GM12878 (cell line): ENCODE data around the gene ITGA3. TPM values are rescaled to one million over a fixed set of nuclear protein-coding genes. Genes with fewer than 3 reads are reported as not detected.

Experiments
- ATAC-seq: fragments of 200-7000 bp; cut with Tn5 transposase; 3 replicates; pipeline ENCODE4 v1.9.1; 2020; ENCODE audit warnings: mild to moderate bottlenecking, moderate library complexity
- BruUV-seq: library from RNA; stranded (reverse); fragments of 400-500 nt; replicated peaks from 2 replicates; lab custom pipeline; 2021; lab: Mats Ljungman, UMichigan
- CTCF ChIA-PET: fragments of 300-600 bp; sonication (Branson Sonifier 250); formaldehyde crosslinking; extraction: SDS; loops from one replicate; lab custom pipeline; 2021; ENCODE audit warnings: inconsistent platforms; lab: Yijun Ruan, JAX
- POLR2A ChIA-PET: fragments of 350-600 bp; formaldehyde crosslinking; extraction: SDS; loops from one replicate; lab custom pipeline; 2021; ENCODE audit warnings: inconsistent platforms; lab: Charles Lee
- RAD21 ChIA-PET: fragments of 300-600 bp; sonication (Branson Sonifier 250); formaldehyde crosslinking; loops from one replicate; lab custom pipeline; 2023; ENCODE audit warnings: antibody characterized with exemption; ENCODE audit not compliant: unreplicated experiment; lab: Charles Lee
- SMC1A ChIA-PET: fragments of 300-600 bp; sonication (Branson Sonifier 250); formaldehyde crosslinking; loops from one replicate; lab custom pipeline; 2023; ENCODE audit not compliant: unreplicated experiment, uncharacterized antibody; lab: Charles Lee
- DNase-seq: peaks from one replicate; pipeline ENCODE4 v3.0.0-alpha.2; 2011; ENCODE audit warnings: low read depth, low spot score
- FAIRE-seq: peaks from 3 replicates; lab custom pipeline; 2011; peaks lifted over from hg19 to GRCh38; lab: Jason Lieb, UNC
- H2AFZ ChIP-seq: 2 replicates; pipeline ENCODE4 v1.6.0; 2011; ENCODE audit warnings: low read depth, low read length, control low read depth; ENCODE audit not compliant: control insufficient read depth
- H3K27ac ChIP-seq: 2 replicates; pipeline ENCODE4 v1.5.1; 2011; ENCODE audit warnings: control low read depth; ENCODE audit not compliant: control insufficient read depth, insufficient read depth
- H3K27me3 ChIP-seq, 2 experiments: replicated peaks in 1 of 2; 2 replicates each; pipeline versions ENCODE4 v1.6.0 to v1.6.1; 2011; ENCODE audit warnings: low read length in 1 of 2; ENCODE audit not compliant: control insufficient read depth in 2 of 2, insufficient read depth in 2 of 2
- H3K36me3 ChIP-seq, 2 experiments: 2 replicates each; pipeline ENCODE4 v1.5.1; 2011; ENCODE audit warnings: low read length in 1 of 2; ENCODE audit not compliant: control insufficient read depth in 2 of 2, insufficient read depth in 2 of 2
- H3K4me1 ChIP-seq: 2 replicates; pipeline ENCODE4 v1.6.1; 2011; ENCODE audit warnings: mild to moderate bottlenecking, low read length, moderate library complexity, mixed read lengths; ENCODE audit not compliant: control insufficient read depth, insufficient read depth
- H3K4me2 ChIP-seq: 2 replicates; pipeline ENCODE4 v1.6.0; 2011; ENCODE audit warnings: control low read depth; ENCODE audit not compliant: control insufficient read depth, insufficient read depth
- H3K4me3 ChIP-seq: fragments of 200-600 bp; sonication (generic); 2 replicates; pipeline ENCODE4 v1.5.1; 2016
- H3K79me2 ChIP-seq: 2 replicates; pipeline ENCODE4 v1.6.0; 2011; ENCODE audit warnings: low read length; ENCODE audit not compliant: control insufficient read depth, insufficient read depth
- H3K9ac ChIP-seq: 2 replicates; pipeline ENCODE4 v1.8.0; 2011; ENCODE audit warnings: low read length, control low read depth, mixed read lengths; ENCODE audit not compliant: control insufficient read depth, insufficient read depth
- H3K9me3 ChIP-seq: replicated peaks from 3 replicates; pipeline ENCODE4 v1.5.1; 2011; ENCODE audit warnings: mild to moderate bottlenecking, low read length; ENCODE audit not compliant: control insufficient read depth, insufficient read depth
- H4K20me1 ChIP-seq: 2 replicates; pipeline ENCODE4 v1.6.0; 2011; ENCODE audit not compliant: control insufficient read depth, insufficient read depth
- EP300 ChIP-seq, 2 experiments: fragments of 150-350 bp in 1 of 2; IDR thresholded peaks; 2 replicates each; pipeline ENCODE4 v1.6.1; 2011 to 2012; ENCODE audit warnings: low read depth in 2 of 2, low read length in 2 of 2, borderline replicate concordance in 1 of 2, improper control_type of control experiment in 1 of 2, inconsistent platforms in 1 of 2; ENCODE audit not compliant: control insufficient read depth in 1 of 2
- HDGF ChIP-seq: fragments of 450-650 bp; IDR thresholded peaks from 2 replicates; pipeline ENCODE4 v1.6.1; 2016; ENCODE audit warnings: antibody characterized with exemption
- RELB ChIP-seq: fragments of 450-650 bp; IDR thresholded peaks from 2 replicates; pipeline ENCODE4 v1.6.1; 2017; ENCODE audit warnings: low read depth, mild to moderate bottlenecking, moderate library complexity
- SIN3A ChIP-seq: IDR thresholded peaks from 2 replicates; pipeline ENCODE4 v1.6.1; 2012; ENCODE audit warnings: low read depth, low read length, improper control_type of control experiment
- SMAD5 ChIP-seq: IDR thresholded peaks from 2 replicates; pipeline ENCODE4 v1.6.1; 2016; ENCODE audit warnings: antibody characterized with exemption, low read depth
- ZBTB4 ChIP-seq: fragments of 450-650 bp; formaldehyde crosslinking; IDR thresholded peaks from 2 replicates; pipeline ENCODE4 v1.4.0; 2022; ENCODE audit warnings: mild to moderate bottlenecking, moderate library complexity
- WGBS: methylation state at CpG from one replicate; pipeline ENCODE4 v1.1.6; 2016; ENCODE audit warnings: low lambda C conversion rate; ENCODE audit not compliant: insufficient replicate concordance, insufficient coverage; ENCODE audit errors: missing lambda C conversion rate; 5-methylcytosine and 5-hydroxymethylcytosine counted together
- in situ Hi-C: fragments of 300-500 bp; cut with MboI; formaldehyde crosslinking; loops from 9 replicates; pipeline ENCODE4 v1.14.3; 2018; ENCODE audit warnings: mixed read lengths
- intact Hi-C: fragments of 100-400 bp; cut with micrococcal nuclease; formaldehyde crosslinking; loops from one replicate; pipeline ENCODE4 v1.14.2; 2022; ENCODE audit not compliant: unreplicated experiment
- polyA plus RNA-seq, 11 experiments: library from polyadenylated mRNA; depleted of rRNA in 4 of 11; unstranded in 6 of 11; stranded (reverse) in 5 of 11; fragments of >200 nt; fragmentation: Nextera tagmentation in 4 of 11; fragmentation: Illumina TruSeq in 1 of 11; extraction: Ambion mirVana in 4 of 11; extraction: Trizol in 1 of 11; gene quantifications; 1 replicate in 1 of 11; 2 replicates in 10 of 11; pipeline versions ENCODE4 v1.2.1 to v1.2.3, GENCODE V29; 2011 to 2016; ENCODE audit warnings: inconsistent platforms in 2 of 11, missing spikeins in 2 of 11, low read depth in 1 of 11
- total RNA-seq, 4 experiments: library from RNA; depleted of rRNA in 3 of 4; stranded (reverse); fragments of >200 nt in 3 of 4; fragmentation: Illumina TruSeq in 1 of 4; extraction: Trizol in 1 of 4; gene quantifications; 2 replicates each; pipeline versions ENCODE4 v1.2.1 to v1.2.3, GENCODE V29; 2013 to 2021
- TF ChIP-seq, protein P1 (sequence below): fragments of 450-650 bp; IDR thresholded peaks from 2 replicates; pipeline ENCODE4 v1.6.1; 2016; ENCODE audit warnings: mild to moderate bottlenecking

The ITGA3 gene
- total and polyA plus RNA-seq, 10 of the 15 experiments (the other 5 are each of a cell fraction or from before 2014, with no cell fraction given): 0.29 to 13.4 (median 6.6) TPM

GRCh38 chr17:50066995-50067394, 11.1 kb downstream of the ITGA3 start:
- RAD21 ChIA-PET: interaction anchor here (0.8 kb wide), 1 partner anchor 39 kb away, joined by 3 read pairs; no protein-coding TSS in a partner anchor
- H2AFZ ChIP-seq: no peak overlapping the region
- POLR2A ChIA-PET: no interaction called here
- H3K79me2 ChIP-seq: no peaks in the 10 kb centered on the region
- no peak overlapping the region for H3K4me2 ChIP-seq
- no peak for ATAC-seq
- peaks cover 0 to 2% of the 10 kb centered on the region in 2 experiments; a peak in 1 of 4 replicates for H3K36me3 ChIP-seq
- no peaks in the 10 kb centered on the region; the same call in 1 of the 2 replicates for H4K20me1 ChIP-seq
- 100% methylated on average over 2 of the region's 2 CpGs for WGBS
- CTCF ChIA-PET: interaction anchor here (0.6 to 2.1 kb wide), 4 partner anchors 10 to 27 kb away, joined by 3 to 7 read pairs (median 4); no protein-coding TSS in a partner anchor
- H3K9ac ChIP-seq: no peak overlapping the region
- H3K27ac ChIP-seq: no peak overlapping the region
- SMC1A ChIA-PET: interaction anchor here (0.8 kb wide), 1 partner anchor 12 kb away, joined by 3 read pairs; no protein-coding TSS in a partner anchor
- TF ChIP-seq, protein P1, sequence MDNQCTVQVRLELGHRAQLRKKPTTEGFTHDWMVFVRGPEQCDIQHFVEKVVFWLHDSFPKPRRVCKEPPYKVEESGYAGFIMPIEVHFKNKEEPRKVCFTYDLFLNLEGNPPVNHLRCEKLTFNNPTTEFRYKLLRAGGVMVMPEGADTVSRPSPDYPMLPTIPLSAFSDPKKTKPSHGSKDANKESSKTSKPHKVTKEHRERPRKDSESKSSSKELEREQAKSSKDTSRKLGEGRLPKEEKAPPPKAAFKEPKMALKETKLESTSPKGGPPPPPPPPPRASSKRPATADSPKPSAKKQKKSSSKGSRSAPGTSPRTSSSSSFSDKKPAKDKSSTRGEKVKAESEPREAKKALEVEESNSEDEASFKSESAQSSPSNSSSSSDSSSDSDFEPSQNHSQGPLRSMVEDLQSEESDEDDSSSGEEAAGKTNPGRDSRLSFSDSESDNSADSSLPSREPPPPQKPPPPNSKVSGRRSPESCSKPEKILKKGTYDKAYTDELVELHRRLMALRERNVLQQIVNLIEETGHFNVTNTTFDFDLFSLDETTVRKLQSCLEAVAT: no peak
- TF ChIP-seq HDGF: no peak
- no peak for TF ChIP-seq SMAD5
- no peaks in the 10 kb centered on the region; the same call in 2 of the 3 replicates for H3K9me3 ChIP-seq
- H3K27me3 ChIP-seq: no peaks in the 10 kb centered on the region
- no peak overlapping the region for H3K4me3 ChIP-seq
- in situ Hi-C loops: no loop called here
- FAIRE-seq: no peak
- no TSS peak for BruUV-seq
- H3K4me1 ChIP-seq: no peaks in the 10 kb centered on the region
- DNase-seq: no peak
- intact Hi-C loops: no loop called here

GRCh38 chr17:50067996-50068395, 12.1 kb downstream of the ITGA3 start:
- no peak for FAIRE-seq
- no peak for TF ChIP-seq EP300 (IDR thresholded peaks at IDR 0.05; ENCODE audit: borderline replicate concordance in 1 of 2, control insufficient read depth in 1 of 2, low read depth in 2 of 2, low read length in 2 of 2)
- no peak for TF ChIP-seq RELB
- no peak for TF ChIP-seq ZBTB4 (CRISPR knock-in tag)
- TF ChIP-seq SIN3A: no peak

More at GRCh38 chr17:50067996-50068395, 12.1 kb downstream of the ITGA3 start:
- Histone ChIP-seq H3K27ac (no peak overlapping the region), H3K4me1 (no peaks in the 10 kb centered on the region), H3K27me3 (no peaks in the 10 kb centered on the region), H3K4me2 (no peak overlapping the region), H2AFZ (no peak overlapping the region), H3K9me3 (no peaks in the 10 kb centered on the region; the same call in 2 of the 3 replicates), H3K9ac (no peak overlapping the region), H3K4me3 (no peak overlapping the region), H3K36me3 (peaks cover 0 to 2% of the 10 kb centered on the region in 2 experiments; a peak in 1 of 4 replicates), H4K20me1 (no peaks in the 10 kb centered on the region; the same call in 1 of the 2 replicates), H3K79me2 (no peaks in the 10 kb centered on the region)
- BruUV-seq: no TSS peak
- ATAC-seq (no peak), DNase-seq (no peak)
- SMC1A ChIA-PET: interaction anchor here (1.6 kb wide), 1 partner anchor 70 kb away, joined by 3 read pairs; no protein-coding TSS in a partner anchor
- intact Hi-C loops (no loop called here), in situ Hi-C loops (no loop called here)
- CTCF ChIA-PET: interaction anchor here (1.4 to 2.1 kb wide), 3 partner anchors 11 to 26 kb away, joined by 3 to 7 read pairs (median 6); no protein-coding TSS in a partner anchor
- RAD21 ChIA-PET: no interaction called here
- WGBS: 88% methylated on average over 11 of the region's 13 CpGs
- POLR2A ChIA-PET: no interaction called here
